Measurements from ENCODE around the gene NOL9. TPM values are rescaled to one million over a fixed set of nuclear protein-coding genes. Genes with fewer than 3 reads are reported as not detected.
"Not testable (repeated sequence)": the region's sequence is repeated elsewhere in the genome, so short reads cannot be mapped to it uniquely, and the experiment has no call there.

Gene NOL9
- total and polyA plus RNA-seq, 4 experiments from 2014 or later: 12.7 to 60.9 (median 46.3) TPM

DNA sequence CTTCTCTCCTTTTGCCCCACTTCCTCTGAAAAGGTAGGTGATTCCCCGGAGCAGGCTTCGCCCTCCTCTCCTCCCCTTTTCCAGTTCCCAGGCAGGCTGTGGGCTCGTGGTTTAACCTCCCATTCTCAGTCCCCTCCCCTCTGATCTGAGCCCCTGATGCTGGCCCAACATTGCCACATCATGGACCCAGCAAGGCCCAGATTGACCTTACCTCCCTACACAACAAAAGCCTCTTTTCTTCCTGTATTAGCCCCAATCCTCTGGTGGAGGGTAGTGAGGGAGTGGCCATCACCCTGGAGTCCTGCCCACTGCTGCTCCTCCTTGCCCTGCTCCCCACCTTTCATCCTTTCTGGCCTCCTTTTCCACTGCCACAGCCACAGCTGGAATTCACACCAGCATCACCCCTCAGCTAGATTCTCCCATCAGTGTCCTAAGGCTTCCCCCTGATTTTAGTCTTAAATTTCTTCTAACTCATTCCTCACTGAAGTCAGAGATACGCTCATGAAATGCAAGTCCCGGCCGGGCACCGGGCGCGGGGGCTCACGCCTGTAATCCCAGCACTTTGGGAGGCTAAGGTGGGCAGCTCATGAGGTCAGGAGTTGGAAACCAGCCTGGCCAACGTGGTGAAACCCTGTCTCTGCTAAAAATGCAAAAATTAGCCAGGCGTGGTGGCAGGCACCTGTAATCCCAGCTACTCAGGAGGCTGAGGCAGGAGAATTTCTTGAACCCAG lies 18.5 kb upstream of the NOL9 start:
- H3K27me3 ChIP-seq (ENCODE audit: insufficient read depth, low read length): no peaks in the 10 kb centered on the region
- H3K36me3 ChIP-seq (ENCODE audit: insufficient read depth, low read length): no peaks in the 10 kb centered on the region
- H3K27ac Mint-ChIP-seq: no peak overlapping the region
- no peak overlapping the region for H3K4me3 Mint-ChIP-seq
- DNase-seq: no peak
- H3K9me3 ChIP-seq (ENCODE audit: control insufficient read depth in 1 of 2, low read length in 2 of 2): no peaks in the 10 kb centered on the region
- H3K4me1 Mint-ChIP-seq: no peaks in the 10 kb centered on the region
- H3K9me3 Mint-ChIP-seq: peaks cover 0 to 4% (median 2%) of the 10 kb centered on the region in 8 donors
- no peak overlapping the region for H3K4me3 ChIP-seq (ENCODE audit: low read length in 2 of 2)
- intact Hi-C loops (cut with micrococcal nuclease): no loop called here
- H3K4me1 ChIP-seq (ENCODE audit: insufficient read depth, low read length): no peaks in the 10 kb centered on the region
- H3K27ac ChIP-seq (ENCODE audit: low read depth, low read length): no peak overlapping the region
- peaks cover 0 to 3% of the 10 kb centered on the region in 2 donors for H3K36me3 Mint-ChIP-seq
- ChIA-PET CTCF (ENCODE audit: partially characterized antibody) (interaction anchor here (1.9 kb wide), 1 partner anchor 83 kb away, joined by 5 read pairs; no protein-coding TSS in a partner anchor), POLR2A (ENCODE audit: partially characterized antibody) (no interaction called here)
- H3K27me3 Mint-ChIP-seq: peaks cover 0 to 1% of the 10 kb centered on the region in 2 donors

GRCh38 chr1:6570987-6571386 lies 16.7 kb upstream of the NOL9 start:
- Mint-ChIP-seq H3K27me3 (peaks cover 0 to 2% of the 10 kb centered on the region in 2 donors), H3K27ac (no peak overlapping the region), H3K4me1 (no peaks in the 10 kb centered on the region), H3K4me3 (no peak overlapping the region), H3K36me3 (peaks cover 0 to 3% of the 10 kb centered on the region in 2 donors), H3K9me3 (peaks cover 0 to 4% (median 2%) of the 10 kb centered on the region in 8 donors)
- Histone ChIP-seq H3K36me3 (ENCODE audit: insufficient read depth, low read length) (no peaks in the 10 kb centered on the region), H3K27ac (ENCODE audit: low read depth, low read length) (no peak overlapping the region), H3K4me1 (ENCODE audit: insufficient read depth, low read length) (no peaks in the 10 kb centered on the region), H3K9me3 (ENCODE audit: control insufficient read depth in 1 of 2, low read length in 2 of 2) (no peaks in the 10 kb centered on the region), H3K27me3 (ENCODE audit: insufficient read depth, low read length) (no peaks in the 10 kb centered on the region), H3K4me3 (ENCODE audit: low read length in 2 of 2) (no peak overlapping the region)
- POLR2A ChIA-PET (ENCODE audit: partially characterized antibody): interaction anchor here (1.2 kb wide), 1 partner anchor 8 kb away, joined by 4 read pairs; the partner anchor contains the start of gene ZBTB48
- intact Hi-C loops (cut with micrococcal nuclease): no loop called here
- no peak for DNase-seq
- CTCF ChIA-PET (ENCODE audit: partially characterized antibody): interaction anchor here (1.1 to 1.9 kb wide), 4 partner anchors 9 to 81 kb away, joined by 3 to 7 read pairs (median 4); partner anchors contain the start of gene NOL9

GRCh38 chr1:6570100-6570499 lies 15.8 kb upstream of the NOL9 start:
- Mint-ChIP-seq H3K4me3 (no peak overlapping the region), H3K9me3 (peaks cover 0 to 4% (median 2%) of the 10 kb centered on the region in 8 donors), H3K27me3 (peaks cover 0 to 2% of the 10 kb centered on the region in 2 donors), H3K27ac (no peak overlapping the region), H3K36me3 (peaks cover 0 to 3% of the 10 kb centered on the region in 2 donors), H3K4me1 (no peaks in the 10 kb centered on the region)
- H3K27me3 ChIP-seq (ENCODE audit: insufficient read depth, low read length): no peaks in the 10 kb centered on the region
- no peak overlapping the region for H3K4me3 ChIP-seq (ENCODE audit: low read length in 2 of 2)
- ChIA-PET POLR2A (ENCODE audit: partially characterized antibody) (interaction anchor here (1.2 kb wide), 1 partner anchor 9 kb away, joined by 4 read pairs; the partner anchor contains the start of gene ZBTB48), CTCF (ENCODE audit: partially characterized antibody) (interaction anchor here (1.8 kb wide), 1 partner anchor 76 kb away, joined by 7 read pairs; no protein-coding TSS in a partner anchor)
- no peaks in the 10 kb centered on the region for H3K9me3 ChIP-seq (ENCODE audit: control insufficient read depth in 1 of 2, low read length in 2 of 2)
- H3K36me3 ChIP-seq (ENCODE audit: insufficient read depth, low read length): no peaks in the 10 kb centered on the region
- DNase-seq: no peak
- H3K27ac ChIP-seq (ENCODE audit: low read depth, low read length): no peak overlapping the region
- H3K4me1 ChIP-seq (ENCODE audit: insufficient read depth, low read length): no peaks in the 10 kb centered on the region
- intact Hi-C loops (cut with micrococcal nuclease): no loop called here

- peak overlapping the region in 1 of 7 donors; percentile 42 for H3K27ac Mint-ChIP-seq
- H3K27me3 Mint-ChIP-seq: peaks cover 0 to 2% of the 10 kb centered on the region in 2 donors
- H3K4me3 Mint-ChIP-seq: no peak overlapping the region
- Histone ChIP-seq H3K4me1 (ENCODE audit: insufficient read depth, low read length) (no peaks in the 10 kb centered on the region), H3K36me3 (ENCODE audit: insufficient read depth, low read length) (no peaks in the 10 kb centered on the region), H3K4me3 (ENCODE audit: low read length in 2 of 2) (no peak overlapping the region), H3K9me3 (ENCODE audit: control insufficient read depth in 1 of 2, low read length in 2 of 2) (no peaks in the 10 kb centered on the region), H3K27me3 (ENCODE audit: insufficient read depth, low read length) (no peaks in the 10 kb centered on the region), H3K27ac (ENCODE audit: low read depth, low read length) (no peak overlapping the region)
- no peaks in the 10 kb centered on the region for H3K4me1 Mint-ChIP-seq
- intact Hi-C loops (cut with micrococcal nuclease): no loop called here
- ChIA-PET CTCF (ENCODE audit: partially characterized antibody) (no interaction called here), POLR2A (ENCODE audit: partially characterized antibody) (interaction anchor here (0.6 kb wide), 1 partner anchor 33 kb away, joined by 3 read pairs; no protein-coding TSS in a partner anchor)
- no peak for DNase-seq
- H3K36me3 Mint-ChIP-seq: peaks cover 0 to 3% of the 10 kb centered on the region in 2 donors
- H3K9me3 Mint-ChIP-seq: peaks cover 0 to 4% (median 2%) of the 10 kb centered on the region in 8 donors
Observed at GRCh38 chr1:6569033-6569432, 14.7 kb upstream of the NOL9 start.

DNA sequence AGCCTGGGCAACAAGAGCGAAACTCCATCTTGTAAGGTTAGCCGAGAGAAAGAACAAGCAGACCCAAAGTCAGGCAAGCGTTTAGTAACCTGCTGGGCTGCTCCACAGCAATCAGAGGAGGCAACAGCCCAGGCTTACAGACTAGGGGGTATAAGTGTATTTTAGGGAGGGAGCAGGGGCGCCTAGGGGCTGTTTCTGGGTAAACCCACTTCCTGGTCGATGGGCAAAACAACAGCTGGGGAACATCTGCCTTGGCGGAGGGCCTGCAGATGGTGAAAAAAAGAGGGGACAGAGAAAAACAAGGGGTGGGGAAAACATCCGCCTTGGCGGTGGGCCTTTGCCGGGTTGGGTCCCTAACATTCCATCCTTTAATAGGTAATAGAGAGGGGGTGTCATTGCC lies 6.0 kb upstream of the NOL9 start:
- H3K4me3 Mint-ChIP-seq: no peak overlapping the region
- Histone ChIP-seq H3K27ac (ENCODE audit: low read depth, low read length) (no peak overlapping the region), H3K4me3 (ENCODE audit: low read length in 2 of 2) (no peak overlapping the region), H3K36me3 (ENCODE audit: insufficient read depth, low read length) (no peaks in the 10 kb centered on the region), H3K9me3 (ENCODE audit: control insufficient read depth in 1 of 2, low read length in 2 of 2) (no peaks in the 10 kb centered on the region), H3K27me3 (ENCODE audit: insufficient read depth, low read length) (no peaks in the 10 kb centered on the region), H3K4me1 (ENCODE audit: insufficient read depth, low read length) (no peaks in the 10 kb centered on the region)
- ChIA-PET CTCF (ENCODE audit: partially characterized antibody) (interaction anchor here (9.3 kb wide), 1 partner anchor 72 kb away, joined by 86 read pairs; the partner anchor contains the start of gene PLEKHG5), POLR2A (ENCODE audit: partially characterized antibody) (no interaction called here)
- H3K4me1 Mint-ChIP-seq: no peaks in the 10 kb centered on the region
- no peaks in the 10 kb centered on the region for H3K36me3 Mint-ChIP-seq
- H3K27me3 Mint-ChIP-seq: peaks cover 2 to 4% of the 10 kb centered on the region in 2 donors
- no peak overlapping the region for H3K27ac Mint-ChIP-seq
- DNase-seq: no peak
- intact Hi-C loops (cut with micrococcal nuclease): no loop called here
- no peaks in the 10 kb centered on the region for H3K9me3 Mint-ChIP-seq

- CTCF ChIA-PET (ENCODE audit: partially characterized antibody): interaction anchor here (1.7 to 9.3 kb wide), 2 partner anchors 31 to 71 kb away, joined by 5 to 86 read pairs; partner anchors contain the start of gene PLEKHG5
- H3K4me3 ChIP-seq (ENCODE audit: low read length in 2 of 2); H3K4me1 ChIP-seq (ENCODE audit: insufficient read depth, low read length); H3K4me1 Mint-ChIP-seq; H3K4me3 Mint-ChIP-seq; H3K27me3 Mint-ChIP-seq; H3K9me3 ChIP-seq (ENCODE audit: control insufficient read depth in 1 of 2, low read length in 2 of 2); POLR2A ChIA-PET (ENCODE audit: partially characterized antibody); H3K9me3 Mint-ChIP-seq; H3K36me3 Mint-ChIP-seq; H3K36me3 ChIP-seq (ENCODE audit: insufficient read depth, low read length); DNase-seq; H3K27ac ChIP-seq (ENCODE audit: low read depth, low read length); intact Hi-C loops (cut with micrococcal nuclease); H3K27me3 ChIP-seq (ENCODE audit: insufficient read depth, low read length); H3K27ac Mint-ChIP-seq: not testable (repeated sequence)
Observed at GRCh38 chr1:6559161-6559560, 4.8 kb upstream of the NOL9 start.

- H3K4me3 ChIP-seq (ENCODE audit: low read length in 2 of 2): no peak overlapping the region
- peaks cover 19% of the 10 kb centered on the region for H3K4me1 ChIP-seq (ENCODE audit: insufficient read depth, low read length)
- POLR2A ChIA-PET (ENCODE audit: partially characterized antibody): interaction anchor here (0.5 to 1.3 kb wide), 3 partner anchors 10 to 86 kb away, joined by 3 read pairs; no protein-coding TSS in a partner anchor
- CTCF ChIA-PET (ENCODE audit: partially characterized antibody): interaction anchor here (1.7 to 9.3 kb wide), 3 partner anchors 29 to 89 kb away, joined by 5 to 86 read pairs (median 42); partner anchors contain the start of gene PLEKHG5
- H3K27ac ChIP-seq (ENCODE audit: low read depth, low read length): no peak overlapping the region
- peaks cover 2 to 15% (median 9%) of the 10 kb centered on the region in 4 donors for H3K4me1 Mint-ChIP-seq
- H3K27me3 ChIP-seq (ENCODE audit: insufficient read depth, low read length): no peaks in the 10 kb centered on the region
- H3K9me3 Mint-ChIP-seq: no peaks in the 10 kb centered on the region
- H3K36me3 ChIP-seq (ENCODE audit: insufficient read depth, low read length): no peaks in the 10 kb centered on the region
- peaks cover 2 to 4% of the 10 kb centered on the region in 2 donors for H3K27me3 Mint-ChIP-seq
- DNase-seq: no peak
- intact Hi-C loops (cut with micrococcal nuclease): no loop called here
- no peak overlapping the region for H3K4me3 Mint-ChIP-seq
- no peaks in the 10 kb centered on the region for H3K36me3 Mint-ChIP-seq
- H3K9me3 ChIP-seq (ENCODE audit: control insufficient read depth in 1 of 2, low read length in 2 of 2): no peaks in the 10 kb centered on the region
- peak overlapping the region in 2 of 7 donors; percentile 43 to 46 for H3K27ac Mint-ChIP-seq
Observed at GRCh38 chr1:6557597-6557996, 3.3 kb upstream of the NOL9 start.

Measured in CD4-positive, alpha-beta memory T cell (primary cell).